ENCODE measurements around the gene METTL17.

DNA sequence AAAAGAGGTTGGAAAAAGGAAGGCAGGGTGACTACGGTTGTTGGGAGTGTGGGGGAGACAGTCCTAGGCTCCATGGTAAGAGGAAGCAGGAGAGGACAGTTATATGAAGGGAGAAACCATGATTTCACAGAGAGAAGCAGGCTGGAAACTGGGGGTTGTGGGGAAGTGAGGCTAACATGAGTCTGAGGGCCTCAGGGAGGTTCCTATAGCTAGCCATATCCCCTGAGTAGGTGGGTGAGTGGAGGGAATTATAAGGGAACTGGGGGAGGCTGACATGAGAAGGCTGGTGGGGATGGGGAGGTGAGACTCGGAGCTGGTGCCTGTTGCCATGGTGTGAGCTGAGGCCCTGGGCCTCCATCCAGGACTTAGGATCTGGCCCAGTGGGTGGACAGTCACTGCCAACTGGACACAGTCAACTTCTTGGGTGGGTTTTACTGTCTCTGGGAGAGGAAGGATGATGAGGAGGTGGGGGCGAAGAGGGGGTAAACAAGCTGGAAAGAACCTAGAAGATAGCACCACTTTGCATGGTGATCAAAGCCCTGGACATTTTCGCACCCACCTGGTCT is 43.4 kb downstream of the METTL17 start:
- TF ChIP-seq KAT7 (CRISPR knock-in tag; IDR thresholded peaks at IDR 0.05; ENCODE audit: borderline replicate concordance), result no peak
- no peak for TF ChIP-seq RNF2 (conservative IDR thresholded peaks at IDR 0.05; ENCODE audit: low read depth)

Data from HepG2 (cell line).